NOMO-1 treated with dmso at 0.1 percent for 144 hours (cell line): ENCODE measurements around the gene PGAM2.

ENCODE experiments used
- DNase-seq: peaks from one replicate; lab custom pipeline; 2025; ENCODE audit not compliant: unreplicated experiment; lab: John Stamatoyannopoulos, UW

PGAM2 gene

GRCh38 chr7:44065431-44066110 lies at the start of gene PGAM2:
TSS of gene PGAM2 (minus strand) at chr7:44065567. CDS start at chr7:44065529, 38 bp downstream.
- DNase-seq: no peak

- no peak for DNase-seq
Observed at GRCh38 chr7:44114586-44115310, 49.4 kb upstream of the PGAM2 start.

DNA sequence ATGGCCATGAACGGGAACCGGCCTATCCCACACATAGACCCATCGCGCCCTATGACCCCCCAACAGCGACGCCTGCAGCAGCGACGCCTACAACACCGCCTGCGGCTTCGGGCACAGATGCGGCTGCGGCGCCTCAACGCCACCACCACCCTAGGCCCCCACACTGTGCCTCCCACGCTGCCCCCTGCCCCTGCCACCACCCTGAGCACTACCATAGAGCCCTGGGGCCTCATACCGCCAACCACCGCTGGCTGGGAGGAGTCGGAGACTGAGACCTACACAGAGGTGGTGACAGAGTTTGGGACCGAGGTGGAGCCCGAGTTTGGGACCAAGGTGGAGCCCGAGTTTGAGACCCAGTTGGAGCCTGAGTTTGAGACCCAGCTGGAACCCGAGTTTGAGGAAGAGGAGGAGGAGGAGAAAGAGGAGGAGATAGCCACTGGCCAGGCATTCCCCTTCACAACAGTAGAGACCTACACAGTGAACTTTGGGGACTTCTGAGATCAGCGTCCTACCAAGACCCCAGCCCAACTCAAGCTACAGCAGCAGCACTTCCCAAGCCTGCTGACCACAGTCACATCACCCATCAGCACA lies 48.5 kb upstream of the PGAM2 start:
- no peak for DNase-seq

DNA sequence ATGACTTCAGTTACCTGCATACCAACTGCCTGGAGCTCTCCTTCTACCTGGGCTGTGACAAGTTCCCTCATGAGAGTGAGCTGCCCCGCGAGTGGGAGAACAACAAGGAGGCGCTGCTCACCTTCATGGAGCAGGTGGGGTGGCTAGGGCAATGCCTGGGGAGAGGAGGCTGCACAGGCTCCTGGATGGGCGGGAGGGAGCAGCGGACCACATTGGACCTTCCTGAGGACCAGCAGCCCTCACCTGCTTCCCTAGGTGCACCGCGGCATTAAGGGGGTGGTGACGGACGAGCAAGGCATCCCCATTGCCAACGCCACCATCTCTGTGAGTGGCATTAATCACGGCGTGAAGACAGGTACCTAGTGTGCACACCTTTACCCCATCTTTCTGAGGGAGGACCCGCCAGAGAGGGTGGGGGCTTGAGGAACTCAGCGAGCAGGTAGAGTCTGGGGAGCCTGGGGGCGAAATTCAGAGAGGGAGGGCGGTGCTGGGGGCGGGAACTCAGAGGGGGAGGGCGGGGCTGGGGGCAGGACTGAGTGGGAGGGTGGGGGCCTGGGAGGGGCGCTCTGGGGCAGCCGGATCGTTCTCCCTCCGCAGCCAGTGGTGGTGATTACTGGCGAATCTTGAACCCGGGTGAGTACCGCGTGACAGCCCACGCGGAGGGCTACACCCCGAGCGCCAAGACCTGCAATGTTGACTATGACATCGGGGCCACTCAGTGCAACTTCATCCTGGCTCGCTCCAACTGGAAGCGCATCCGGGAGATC lies 47.8 kb upstream of the PGAM2 start:
- no peak for DNase-seq

GRCh38 chr7:44112231-44112996 lies 47.0 kb upstream of the PGAM2 start:
- DNase-seq: no peak

- no peak for DNase-seq
Observed at GRCh38 chr7:44111761-44112160, 46.4 kb upstream of the PGAM2 start.

DNA sequence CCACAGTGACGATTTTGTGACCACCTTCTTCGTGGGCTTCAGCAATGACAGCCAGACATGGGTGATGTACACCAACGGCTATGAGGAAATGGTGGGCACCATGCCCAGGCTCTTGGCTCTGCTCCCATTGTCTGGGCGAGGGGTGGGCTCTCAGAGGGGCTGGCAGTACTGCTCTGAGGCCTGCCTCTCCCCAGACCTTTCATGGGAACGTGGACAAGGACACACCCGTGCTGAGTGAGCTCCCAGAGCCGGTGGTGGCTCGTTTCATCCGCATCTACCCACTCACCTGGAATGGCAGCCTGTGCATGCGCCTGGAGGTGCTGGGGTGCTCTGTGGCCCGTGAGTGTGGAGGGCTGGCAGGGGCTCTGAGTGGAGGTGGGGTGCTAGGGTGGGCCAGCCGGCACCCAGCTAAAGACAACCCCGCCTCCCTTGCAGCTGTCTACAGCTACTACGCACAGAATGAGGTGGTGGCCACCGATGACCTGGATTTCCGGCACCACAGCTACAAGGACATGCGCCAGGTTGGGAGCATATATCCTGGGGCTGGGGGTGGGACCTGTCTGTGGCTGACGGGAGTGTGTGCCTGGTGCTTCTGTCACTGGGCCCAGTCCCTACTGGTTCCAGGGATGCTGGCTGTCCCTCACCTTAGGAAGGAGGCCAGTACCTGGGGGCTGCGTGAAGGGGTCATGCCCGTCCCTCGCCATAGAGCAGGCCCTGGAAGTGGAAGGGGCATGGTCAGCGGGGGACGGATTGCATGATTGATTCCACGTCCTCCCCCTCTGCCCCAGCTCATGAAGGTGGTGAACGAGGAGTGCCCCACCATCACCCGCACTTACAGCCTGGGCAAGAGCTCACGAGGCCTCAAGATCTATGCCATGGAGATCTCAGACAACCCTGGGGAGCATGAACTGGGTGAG lies 45.6 kb upstream of the PGAM2 start:
- no peak for DNase-seq

DNA sequence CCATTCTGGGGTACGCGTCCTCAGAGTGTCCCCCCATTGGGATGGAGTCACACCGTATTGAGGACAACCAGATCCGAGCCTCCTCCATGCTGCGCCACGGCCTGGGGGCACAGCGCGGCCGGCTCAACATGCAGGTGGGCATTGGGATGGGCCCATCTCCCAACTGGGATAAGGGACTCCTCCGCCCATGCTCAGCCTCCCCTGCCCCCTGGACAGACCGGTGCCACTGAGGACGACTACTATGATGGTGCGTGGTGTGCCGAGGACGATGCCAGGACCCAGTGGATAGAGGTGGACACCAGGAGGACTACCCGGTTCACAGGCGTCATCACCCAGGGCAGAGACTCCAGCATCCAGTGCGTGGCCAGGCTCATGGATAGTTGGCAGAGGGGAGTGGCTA lies 44.6 kb upstream of the PGAM2 start:
- no peak for DNase-seq

GRCh38 chr7:44108768-44109750 lies 43.7 kb upstream of the PGAM2 start:
- no peak for DNase-seq

- no peak for DNase-seq
Observed at GRCh38 chr7:44107961-44108767, 42.8 kb upstream of the PGAM2 start.

- DNase-seq: no peak
Observed at GRCh38 chr7:44107116-44107960, 42.0 kb upstream of the PGAM2 start.

- no peak for DNase-seq
Observed at GRCh38 chr7:44106311-44107065, 41.1 kb upstream of the PGAM2 start.

- no peak for DNase-seq
Observed at GRCh38 chr7:44105832-44106231, 40.5 kb upstream of the PGAM2 start.

DNA sequence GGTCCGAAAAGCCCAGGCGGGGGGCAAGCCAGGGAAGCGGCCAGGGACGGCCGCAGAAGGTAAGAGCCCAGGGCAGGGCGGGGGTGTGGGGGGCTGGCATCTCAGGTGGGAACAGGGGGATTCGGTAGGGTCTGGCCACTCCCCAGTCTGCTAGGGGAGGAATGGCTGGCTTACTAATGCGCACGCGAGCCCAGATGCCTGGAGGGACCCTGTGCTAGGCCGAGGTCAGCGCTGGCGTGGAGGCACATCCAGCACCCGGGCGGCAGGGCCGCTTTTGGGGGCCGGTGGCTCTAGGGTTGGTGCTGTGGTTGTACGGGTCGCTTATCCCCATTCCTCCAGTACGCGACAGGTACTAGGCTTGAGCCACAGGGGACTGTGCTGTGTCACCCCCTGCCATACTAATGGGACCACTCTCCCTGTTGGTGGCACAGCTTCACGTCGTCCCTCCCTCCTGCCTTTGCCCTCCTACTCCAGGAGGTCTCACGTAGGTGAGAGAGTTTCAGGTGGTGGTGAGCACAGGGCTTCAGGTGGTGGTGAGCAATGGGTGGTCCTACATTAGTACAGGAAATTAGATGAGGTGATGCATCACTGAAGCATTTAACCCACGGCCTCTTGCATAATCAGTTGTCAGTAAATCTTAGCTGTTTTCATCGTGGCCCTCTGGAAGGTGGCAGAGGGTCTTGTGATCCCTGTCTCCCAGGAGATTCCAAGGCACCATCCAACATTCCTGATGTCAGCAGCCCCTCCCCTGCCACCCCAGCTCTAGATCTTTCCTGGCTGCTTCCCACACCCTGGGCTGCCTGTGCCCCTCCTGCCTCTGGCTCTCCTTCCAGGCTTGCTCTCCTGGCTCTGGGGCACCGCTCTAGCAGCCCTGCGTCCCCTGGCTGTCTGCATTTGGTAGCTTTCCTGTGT lies 39.7 kb upstream of the PGAM2 start:
- DNase-seq: no peak
